Epithelial cell of prostate (primary cell): ENCODE results near the gene CHI3L1.
"Not testable (repeated sequence)": the region's sequence is repeated elsewhere in the genome, so short reads cannot be mapped to it uniquely, and the experiment has no call there.

ENCODE experiments used
- DNase-seq: peaks from one replicate; pipeline ENCODE4 v3.0.0-alpha.2; 2011; ENCODE audit warnings: low read depth, low spot score
- H3K27ac ChIP-seq: fragments of 450-650 bp; 2 replicates; pipeline ENCODE4 v1.5.1; 2017; ENCODE audit warnings: mild to moderate bottlenecking

CHI3L1 gene

DNA sequence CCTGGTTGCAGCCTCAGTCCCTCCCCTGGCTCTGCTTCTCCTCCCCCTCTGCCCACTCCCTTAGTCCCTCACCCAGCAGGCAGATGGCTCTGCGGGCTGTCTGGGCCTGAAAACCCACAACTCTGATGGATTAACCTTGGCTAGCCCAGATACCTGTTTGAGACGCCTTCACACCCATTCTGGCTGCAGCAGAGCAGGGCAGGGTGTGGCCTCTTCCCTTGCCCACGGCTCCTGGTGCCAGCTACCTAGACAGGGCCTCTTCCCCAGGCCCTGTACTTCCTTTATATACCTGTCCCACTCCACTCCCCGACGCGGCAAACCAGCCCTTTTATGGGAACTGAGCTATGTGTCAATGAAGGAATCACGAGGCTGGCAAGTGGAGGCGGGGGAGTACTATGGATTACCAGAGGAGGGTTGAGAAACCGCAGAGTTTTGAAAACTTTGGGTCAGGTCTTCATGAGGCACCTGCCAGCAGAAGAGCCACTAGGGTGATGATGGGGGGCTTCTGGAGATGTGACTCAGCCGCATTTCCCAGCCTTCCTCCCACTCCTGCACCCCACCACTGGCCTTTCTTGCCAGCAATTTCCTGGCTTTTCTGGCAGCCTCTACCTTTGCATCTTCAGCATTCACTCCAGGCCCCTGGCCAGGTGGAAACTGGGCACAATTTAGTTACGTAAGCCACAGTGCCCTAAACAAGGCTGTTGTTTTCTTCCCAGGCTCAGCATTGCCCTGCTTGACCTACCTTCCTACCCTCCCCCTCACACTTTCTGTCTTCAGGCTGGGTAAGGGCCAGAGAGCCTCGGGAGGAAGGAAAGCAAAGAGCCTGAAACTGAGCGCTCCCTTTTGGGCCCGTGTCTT, at the start of gene CHI3L1:
CHI3L1 (minus strand) TSS at position 259 of the 858 bp plus-strand sequence; CDS start at position 178, 81 bp downstream.
- DNase-seq = no peak
- no peak within 1 kb of the TSS for H3K27ac ChIP-seq

DNA sequence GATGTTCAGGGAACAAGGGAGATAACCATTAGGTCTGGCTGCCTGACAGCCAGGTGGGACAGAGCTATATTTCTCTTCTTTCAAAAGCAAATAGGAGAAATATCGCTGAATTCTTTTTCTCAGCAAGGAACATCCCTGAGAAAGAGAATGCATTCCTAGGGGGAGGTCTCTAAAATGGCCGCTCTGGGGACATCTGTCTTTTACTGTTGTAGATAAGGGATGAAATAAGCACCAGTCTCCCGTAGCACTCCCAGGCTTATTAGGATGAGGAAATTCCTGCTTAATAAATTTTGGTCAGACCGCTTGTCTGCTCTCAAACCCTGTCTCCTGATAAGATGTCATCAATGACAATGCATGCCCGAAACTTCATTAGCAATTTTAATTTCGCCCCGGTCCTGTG, 48.4 kb upstream of the CHI3L1 start:
- H3K27ac ChIP-seq, DNase-seq: not testable (repeated sequence)

DNA sequence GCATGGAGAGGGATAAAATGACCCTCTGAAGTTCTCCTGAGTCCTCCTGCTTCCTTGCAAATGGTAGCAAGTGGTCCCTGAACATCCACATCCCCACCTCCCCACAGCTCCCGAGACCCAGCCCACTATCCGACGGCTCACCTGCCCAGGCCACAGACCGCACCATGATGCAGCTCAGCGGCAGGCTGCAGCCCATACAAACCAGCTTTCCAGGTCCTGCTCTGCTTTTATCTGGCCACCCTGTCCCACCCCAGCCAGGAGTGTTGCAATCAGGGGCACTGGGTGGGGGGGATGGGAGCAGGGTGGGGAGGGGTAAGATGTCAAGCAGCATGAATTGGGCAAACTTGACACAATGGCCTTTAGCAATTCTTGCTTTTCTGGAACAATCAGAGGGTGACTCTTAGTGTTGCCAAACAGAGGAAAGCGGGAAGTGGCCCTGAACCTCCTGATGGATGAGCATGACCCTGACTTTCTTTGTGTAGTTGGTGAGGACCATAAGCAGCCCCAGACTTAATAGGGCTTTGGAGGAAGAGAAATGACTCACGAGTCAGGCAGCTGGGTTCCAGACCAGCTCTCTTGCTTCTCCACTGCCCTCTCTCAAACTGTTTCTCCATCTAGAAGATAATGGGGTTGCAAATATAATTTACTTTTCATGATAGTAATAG, 43.1 kb upstream of the CHI3L1 start, which contains the start of gene CHIT1:
CHIT1 (minus strand) TSS at position 203 of the 665 bp plus-strand sequence; CDS start at position 166, 37 bp downstream.
- H3K27ac ChIP-seq = no peak within 1 kb of the TSS
- DNase-seq = no peak

DNA sequence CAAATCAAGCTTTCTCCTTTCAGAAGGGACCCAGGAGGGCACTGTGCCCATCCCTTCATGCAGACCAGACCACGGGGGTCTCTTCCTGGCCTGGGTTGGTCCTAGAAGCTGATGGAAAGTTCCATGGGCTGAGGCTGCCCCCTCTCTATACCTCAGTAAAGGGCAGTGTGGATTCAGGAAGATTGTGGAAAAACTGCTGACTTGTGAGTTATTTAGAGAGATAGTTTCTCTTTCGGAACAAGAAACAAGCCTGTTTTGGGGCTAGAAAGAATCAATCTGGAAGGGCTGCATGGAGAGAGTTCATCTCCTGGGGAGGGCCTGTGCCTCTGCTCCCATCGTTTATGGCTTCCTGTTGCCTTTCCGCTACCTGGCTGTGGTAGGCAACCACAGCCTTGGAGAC, 42.2 kb upstream of the CHI3L1 start:
- H3K27ac ChIP-seq = no peak overlapping the region
- no peak for DNase-seq

DNA sequence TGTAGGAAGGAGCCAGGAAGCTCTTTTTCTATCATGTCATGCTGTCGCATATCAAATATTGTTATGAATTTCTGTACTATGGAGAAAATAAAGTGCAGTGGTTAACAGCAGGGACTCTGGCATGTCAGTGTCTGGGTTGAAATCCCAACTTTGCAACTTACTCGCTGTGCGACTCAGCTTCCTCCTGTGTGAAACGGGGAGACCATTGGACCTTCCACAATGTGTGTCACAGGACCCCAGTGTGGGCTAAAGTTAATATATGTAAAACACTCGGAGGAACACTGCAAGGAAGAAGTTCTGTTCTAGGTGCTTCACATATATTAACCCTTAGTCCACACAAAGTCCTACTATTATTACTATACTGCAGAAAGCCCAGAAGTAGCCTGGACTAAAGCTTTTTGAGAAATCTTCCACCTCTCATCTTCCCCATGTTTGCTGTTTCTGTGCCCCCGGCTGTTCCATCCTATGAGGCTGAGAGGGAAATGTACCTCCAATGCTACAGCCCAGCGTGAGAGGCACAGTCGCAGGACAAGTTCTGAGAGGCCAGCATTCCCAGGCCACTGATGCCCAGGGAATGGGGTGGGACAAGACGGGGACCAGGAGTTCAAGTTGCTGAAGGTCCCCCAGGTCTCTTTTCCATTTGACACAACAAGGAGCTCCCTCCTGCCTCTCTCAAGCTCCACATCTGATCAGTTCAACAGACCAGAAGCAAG, 41.0 kb upstream of the CHI3L1 start:
- H3K27ac ChIP-seq = no peak overlapping the region
- DNase-seq = no peak

DNA sequence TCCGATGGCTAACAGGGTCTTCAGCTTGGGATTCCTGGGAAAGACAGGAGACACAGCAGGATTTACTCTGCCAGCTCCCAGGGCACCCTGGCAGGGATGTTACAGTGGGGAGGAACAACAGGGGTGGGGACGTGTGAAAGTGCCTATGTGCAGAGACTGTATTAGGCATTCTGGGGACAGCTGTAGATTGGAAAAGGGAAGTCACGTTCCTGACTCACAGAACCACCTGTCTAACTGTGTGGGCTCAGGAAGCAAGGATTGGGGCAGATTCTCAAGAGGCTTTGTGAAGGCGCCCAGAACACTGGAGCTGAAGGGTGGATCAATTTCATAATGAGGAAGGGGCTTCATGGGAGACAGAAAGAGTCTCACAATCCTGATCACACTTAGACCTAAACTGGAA, 38.6 kb upstream of the CHI3L1 start:
- DNase-seq = no peak
- H3K27ac ChIP-seq = no peak overlapping the region

DNA sequence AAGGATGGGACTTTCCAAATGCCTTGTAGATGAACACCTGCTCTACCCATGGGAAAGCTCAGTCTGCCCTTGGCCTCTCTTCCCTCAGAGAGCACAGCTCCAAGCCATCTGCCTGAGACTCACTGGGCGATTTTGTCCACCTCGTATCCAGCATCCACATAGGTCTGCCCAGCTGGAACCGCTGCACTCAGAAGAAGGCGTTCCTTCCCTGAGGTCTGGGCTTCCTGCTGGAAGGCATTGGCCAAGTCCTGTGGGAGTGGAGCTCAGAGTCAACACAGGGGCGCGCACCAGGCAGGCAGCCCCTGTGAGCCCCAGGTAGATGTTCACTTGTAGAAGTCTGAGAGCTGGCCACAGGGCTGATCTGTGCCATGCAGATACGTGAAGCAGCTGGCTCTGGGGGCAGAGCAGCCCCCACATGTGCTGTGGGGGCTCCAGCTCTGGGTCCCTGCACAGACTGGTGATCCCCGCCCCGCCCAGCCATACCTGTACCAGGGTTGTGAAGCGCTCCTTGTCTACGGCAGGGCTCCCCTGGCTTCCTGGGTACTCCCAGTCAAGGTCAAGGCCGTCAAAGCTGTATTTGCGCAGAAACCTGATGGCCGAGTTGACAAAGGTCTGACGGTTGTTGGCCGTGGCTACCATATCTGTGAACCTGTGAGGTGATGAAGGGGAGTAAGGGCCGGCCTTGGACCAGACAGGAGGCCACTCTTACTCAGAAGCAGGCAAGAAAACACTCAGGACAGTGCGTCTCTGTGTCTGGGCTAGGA, 36.7 kb upstream of the CHI3L1 start:
- no peak for DNase-seq
- no peak overlapping the region for H3K27ac ChIP-seq

DNA sequence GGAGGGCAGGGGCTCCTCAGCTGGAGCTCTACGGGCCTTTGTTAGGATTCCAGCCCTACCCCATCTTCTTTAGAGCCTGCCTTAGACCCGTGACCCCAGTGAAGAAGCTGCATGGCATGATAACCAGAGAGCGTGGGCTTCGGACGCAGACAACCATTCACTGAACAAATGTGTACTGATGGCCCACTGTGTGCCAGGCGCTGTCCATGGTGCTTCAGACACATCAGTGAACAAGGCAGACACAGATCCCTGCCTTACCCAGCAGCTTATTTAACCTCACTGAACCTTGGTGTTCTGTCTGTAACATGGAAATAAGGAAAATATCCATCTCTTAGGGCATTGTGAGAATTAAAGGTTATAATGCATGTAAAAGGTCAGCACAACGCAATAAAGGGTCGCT, 33.4 kb upstream of the CHI3L1 start:
- no peak for DNase-seq
- H3K27ac ChIP-seq = no peak overlapping the region

DNA sequence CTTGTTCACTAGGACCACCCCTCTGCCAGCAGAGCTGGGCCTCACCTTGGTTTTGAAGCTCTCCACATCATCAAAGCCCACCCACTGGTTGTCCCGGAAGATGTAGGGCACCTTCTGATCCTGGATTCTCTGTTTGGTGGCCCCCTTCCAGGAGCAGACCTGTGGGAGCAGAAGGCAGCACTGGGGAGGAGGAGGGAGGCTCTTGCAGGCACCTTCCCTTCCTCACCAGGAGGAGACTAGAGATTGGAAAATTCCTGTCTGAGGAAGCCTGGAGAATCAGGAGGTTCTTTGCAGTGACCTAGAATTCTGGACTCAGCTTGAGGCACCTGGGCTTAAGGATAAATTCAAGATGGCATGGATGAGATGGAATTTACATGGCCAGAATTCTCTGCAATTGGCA, 32.7 kb upstream of the CHI3L1 start:
- H3K27ac ChIP-seq = no peak overlapping the region

DNA sequence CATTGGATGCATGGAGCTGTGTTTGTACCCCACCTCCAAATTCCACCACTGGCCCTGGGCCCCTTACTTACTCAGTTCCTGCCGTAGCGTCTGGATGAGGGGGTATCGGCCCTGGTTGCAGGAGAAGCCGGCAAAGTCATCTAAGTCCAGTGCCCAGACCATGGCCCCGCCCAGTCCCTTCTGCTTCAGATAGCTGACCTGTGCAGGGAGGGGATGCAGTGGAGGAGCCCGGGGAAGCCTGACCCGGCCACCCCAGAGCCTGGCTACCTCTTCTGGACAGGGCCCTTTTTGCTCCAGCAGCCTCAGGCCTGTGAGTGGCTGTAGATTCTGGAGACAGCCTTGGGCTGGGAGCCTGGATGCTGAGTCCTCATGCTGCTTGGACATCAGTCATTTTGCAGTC, 31.2 kb upstream of the CHI3L1 start:
- DNase-seq = no peak
- no peak overlapping the region for H3K27ac ChIP-seq

More for the DNA sequence above, 32.7 kb upstream of the CHI3L1 start:
- DNase-seq = no peak

DNA sequence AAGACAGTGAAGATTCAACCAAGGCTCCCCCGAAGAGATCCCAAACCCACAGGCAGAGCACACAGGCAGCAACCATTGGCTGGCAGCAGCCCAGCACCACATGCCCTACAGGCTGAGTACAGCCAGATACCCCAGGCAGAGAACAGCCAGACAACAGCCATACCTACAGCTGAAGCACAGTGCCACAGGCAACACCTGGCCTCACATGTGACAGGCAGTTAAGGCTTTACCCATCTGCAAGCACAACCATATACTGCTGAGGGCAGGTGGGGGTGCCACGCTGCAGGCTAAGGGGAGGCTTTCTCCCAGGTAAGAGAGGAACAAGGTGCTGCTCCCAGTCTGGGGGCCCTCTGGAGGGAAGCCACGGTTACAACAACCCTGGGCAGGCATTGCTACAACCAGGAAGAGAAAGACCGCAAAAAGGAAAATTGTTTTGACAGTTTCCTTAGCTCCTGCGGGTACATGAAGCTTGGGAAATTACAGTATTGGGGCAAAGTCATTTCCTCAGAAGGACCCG, 30.7 kb upstream of the CHI3L1 start:
- H3K27ac ChIP-seq = no peak overlapping the region
- no peak for DNase-seq

DNA sequence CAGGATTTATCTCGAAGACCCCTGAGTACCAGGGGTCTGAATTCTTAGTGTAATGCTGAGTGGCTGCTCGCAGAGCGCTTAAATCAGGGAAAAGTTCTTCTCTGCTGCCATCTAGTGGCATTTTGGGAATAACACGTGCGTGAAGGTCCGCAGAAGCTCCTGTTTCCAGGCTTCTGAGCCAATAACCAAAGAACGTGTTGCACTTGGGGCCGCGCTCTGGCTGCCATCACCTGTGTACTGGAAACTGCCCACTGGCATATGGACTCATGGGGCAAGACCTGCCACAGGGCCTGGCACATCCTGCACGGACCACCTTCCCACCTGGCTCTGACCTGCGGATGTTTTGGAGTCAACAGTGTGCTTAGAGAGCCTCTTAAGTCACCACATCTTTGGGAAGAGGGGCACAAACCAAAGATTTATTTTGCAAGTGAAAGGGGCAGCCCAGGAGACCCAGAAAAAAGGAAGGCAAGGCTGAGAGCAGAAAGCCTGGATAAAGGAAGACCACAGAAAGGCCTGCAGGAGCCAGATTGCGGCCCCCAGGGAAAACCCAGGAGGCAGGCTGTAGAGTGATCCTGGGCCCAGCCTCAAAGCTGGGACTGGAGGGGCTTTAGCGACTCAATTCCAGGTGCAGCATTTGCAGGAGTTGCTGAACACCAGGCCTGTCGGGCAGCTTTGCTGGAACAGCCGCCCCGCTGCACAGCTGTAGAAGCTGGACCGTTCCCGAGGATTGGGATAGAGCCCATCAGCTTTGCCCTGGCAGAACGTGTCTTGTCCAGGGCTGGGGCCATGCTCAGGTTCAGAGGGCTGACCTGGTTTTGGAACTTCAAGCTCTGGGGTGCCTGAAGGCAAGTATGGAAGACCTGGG, 30.0 kb upstream of the CHI3L1 start:
- H3K27ac ChIP-seq = no peak overlapping the region
- DNase-seq = no peak

DNA sequence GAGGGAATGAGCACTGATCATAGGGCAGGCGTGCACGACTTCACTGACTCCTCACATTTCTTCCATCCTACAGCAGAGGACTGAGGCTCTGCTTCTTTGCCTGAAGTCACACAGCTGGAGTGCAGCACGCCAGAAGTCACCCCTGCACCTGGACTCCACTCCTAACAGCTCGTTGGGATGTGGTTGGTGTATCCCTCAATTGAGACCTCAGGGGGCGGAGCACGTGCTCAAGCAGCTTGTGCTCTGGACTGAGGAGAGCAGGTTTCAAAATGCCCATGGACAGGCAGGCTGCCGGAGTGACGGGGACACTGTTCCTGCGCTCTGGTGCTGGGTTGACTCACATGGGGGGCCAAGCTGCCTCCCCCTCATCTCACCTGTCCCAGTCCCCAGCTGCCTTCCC, 29.1 kb upstream of the CHI3L1 start:
- DNase-seq = no peak
- no peak overlapping the region for H3K27ac ChIP-seq

DNA sequence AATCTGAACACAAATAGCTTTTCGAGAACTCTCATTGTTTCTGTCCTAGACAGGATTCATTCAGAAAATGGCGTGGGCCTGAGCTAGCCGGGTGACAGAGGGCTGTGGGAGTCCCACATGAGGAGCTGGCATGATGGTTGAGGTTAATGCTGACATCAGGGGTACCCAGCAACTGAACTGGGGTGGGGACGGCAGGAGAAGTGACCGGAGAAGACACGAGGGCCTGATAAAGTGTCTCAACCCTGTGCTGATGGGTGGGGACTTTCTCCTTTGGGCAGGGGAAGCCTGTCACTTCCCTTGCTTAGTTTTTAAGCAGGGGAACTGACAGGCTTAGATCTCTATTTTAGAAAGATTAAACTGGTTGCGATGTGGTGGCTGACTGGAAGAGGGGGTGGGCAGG, 28.4 kb upstream of the CHI3L1 start:
- DNase-seq = no peak

DNA sequence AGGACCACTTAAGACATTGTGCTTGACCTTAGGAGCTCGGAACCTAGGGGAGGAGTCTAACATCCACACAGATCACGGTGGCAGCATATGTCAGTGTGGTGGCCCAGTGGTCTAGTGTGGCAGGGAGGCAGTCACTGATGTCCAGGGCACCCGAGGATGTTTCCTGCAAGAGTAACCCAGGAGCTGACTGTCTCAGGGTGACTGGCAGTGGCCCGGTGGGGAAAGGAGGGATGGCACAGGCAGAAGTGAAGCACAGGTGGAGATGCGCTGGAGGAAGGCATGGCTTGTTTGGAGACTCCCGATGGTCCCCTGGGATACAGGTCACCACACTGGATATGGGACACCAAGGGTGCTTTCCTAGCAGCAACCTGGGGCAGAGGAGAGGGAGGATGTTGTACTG, 26.6 kb upstream of the CHI3L1 start:
- H3K27ac ChIP-seq = no peak overlapping the region
- DNase-seq = no peak

More for the DNA sequence above, 28.4 kb upstream of the CHI3L1 start:
- no peak overlapping the region for H3K27ac ChIP-seq

DNA sequence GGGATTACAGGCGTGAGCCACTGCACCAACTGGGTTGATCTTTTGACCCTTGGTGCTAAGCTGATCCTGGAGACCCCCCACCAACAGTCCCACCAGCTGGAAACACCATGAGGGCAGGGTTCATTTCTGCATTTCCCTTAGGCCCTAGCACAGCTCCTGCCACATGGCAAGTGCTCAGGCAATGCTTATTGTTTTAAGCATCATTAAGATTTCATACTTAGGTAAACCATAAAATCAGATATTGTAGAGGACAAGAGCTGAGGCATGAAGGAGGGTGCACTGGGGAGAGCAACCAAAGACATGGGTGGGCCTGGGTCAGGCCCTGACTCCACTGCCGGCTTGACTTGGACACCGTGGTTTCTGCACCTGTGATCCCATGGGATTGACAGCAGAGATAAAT, 25.3 kb upstream of the CHI3L1 start:
- no peak overlapping the region for H3K27ac ChIP-seq
- no peak for DNase-seq

DNA sequence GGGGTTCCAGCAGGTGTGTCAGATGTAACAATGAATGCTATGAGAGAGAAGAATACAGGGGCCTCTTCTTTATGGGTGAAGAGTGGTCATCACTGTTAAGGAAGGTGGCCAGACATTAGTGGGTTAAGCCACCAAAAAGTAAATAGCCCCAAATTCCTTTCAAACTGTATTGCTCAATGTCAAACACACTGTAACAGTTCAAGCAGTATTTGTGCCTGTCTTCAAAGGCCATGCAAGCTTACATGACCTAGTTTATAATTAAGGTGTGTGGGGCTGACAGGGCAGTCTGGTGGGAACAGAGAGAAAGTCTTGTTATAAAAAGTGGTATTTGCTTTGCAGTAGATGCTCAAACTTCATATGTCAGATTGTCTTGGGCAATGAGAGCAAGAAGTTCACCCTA, 24.5 kb upstream of the CHI3L1 start:
- no peak for DNase-seq
- H3K27ac ChIP-seq = no peak overlapping the region

DNA sequence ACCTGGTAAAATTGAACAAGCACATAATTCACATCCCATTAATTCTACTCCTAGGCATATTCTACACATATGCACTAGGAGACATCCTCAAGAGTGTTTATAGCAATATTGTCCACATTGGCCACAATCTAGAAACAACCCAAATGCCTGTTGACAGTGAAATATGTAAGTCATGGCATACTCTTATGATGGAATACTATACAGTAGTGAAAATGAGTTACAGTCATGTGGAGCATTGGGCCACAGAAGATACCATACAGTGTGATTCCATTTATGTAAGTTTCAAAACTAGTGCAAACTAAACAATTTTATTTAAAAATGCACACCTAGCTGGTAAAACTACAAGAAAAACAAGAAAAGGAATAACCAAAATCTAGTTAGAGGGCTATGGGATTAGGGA, 23.8 kb upstream of the CHI3L1 start:
- no peak overlapping the region for H3K27ac ChIP-seq
- DNase-seq = no peak

DNA sequence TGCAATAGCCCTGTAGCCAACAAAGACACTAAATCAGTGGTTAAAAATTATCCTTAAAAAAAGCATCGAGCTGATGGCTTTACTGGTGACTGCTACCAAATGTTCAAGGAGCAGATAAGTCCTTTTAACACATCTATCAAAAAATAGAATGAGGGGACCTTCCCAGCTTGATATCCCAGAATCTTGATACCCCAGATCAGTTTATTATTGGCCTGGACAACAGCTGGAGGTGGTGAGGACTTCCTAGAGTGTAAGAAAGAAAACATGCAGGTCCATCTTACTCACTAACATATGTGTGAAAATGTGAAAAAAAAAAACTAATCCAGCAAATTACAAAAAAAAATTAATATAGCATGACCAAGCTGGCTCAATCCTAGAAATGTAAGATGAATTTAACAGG, 21.7 kb upstream of the CHI3L1 start:
- no peak overlapping the region for H3K27ac ChIP-seq

More for the DNA sequence above, 21.7 kb upstream of the CHI3L1 start:
- DNase-seq = no peak
